Suppressor macrophage (primary cell): ENCODE data around the gene RNF144A.

Experiments used
- DNase-seq, 4 experiments: peaks; one replicate each; pipeline ENCODE4 v3.0.0-alpha.2; 2020 to 2022

RNF144A gene

GRCh38 chr2:7089898-7090510 lies 172.8 kb downstream of the RNF144A start:
- DNase-seq, result no peak

GRCh38 chr2:7093376-7093775 lies 176.2 kb downstream of the RNF144A start:
- no peak for DNase-seq
